ENCODE measurements around the gene RUNX2. TPM values are rescaled to one million over a fixed set of nuclear protein-coding genes. Genes with fewer than 3 reads are reported as not detected.
A peak's percentile ranks its signal among the peaks of the same experiment; 100 is the strongest.

Gene RUNX2
- total RNA-seq, 4 donors from 2014 or later: 1.4 to 3.6 (median 2.3) TPM

GRCh38 chr6:45476341-45476740 is 148.2 kb downstream of the RUNX2 start:
- DNase-seq: no peak
- H3K9me3 ChIP-seq: no peaks in the 10 kb centered on the region
- WGBS, 2 donors: 93 to 97% methylated on average over 2 of the region's 2 CpGs
- no peak overlapping the region for H3K4me3 ChIP-seq
- H3K27me3 ChIP-seq: peaks cover 0 to 4% (median 0%) of the 10 kb centered on the region in 4 donors
- no peaks in the 10 kb centered on the region for H3K36me3 ChIP-seq
- intact Hi-C loops (cut with DNase I): no loop called here
- H3K4me1 ChIP-seq: peaks cover 10 to 44% (median 19%) of the 10 kb centered on the region in 3 donors
- H3K27ac ChIP-seq: no peak overlapping the region
- TF ChIP-seq, protein P1, sequence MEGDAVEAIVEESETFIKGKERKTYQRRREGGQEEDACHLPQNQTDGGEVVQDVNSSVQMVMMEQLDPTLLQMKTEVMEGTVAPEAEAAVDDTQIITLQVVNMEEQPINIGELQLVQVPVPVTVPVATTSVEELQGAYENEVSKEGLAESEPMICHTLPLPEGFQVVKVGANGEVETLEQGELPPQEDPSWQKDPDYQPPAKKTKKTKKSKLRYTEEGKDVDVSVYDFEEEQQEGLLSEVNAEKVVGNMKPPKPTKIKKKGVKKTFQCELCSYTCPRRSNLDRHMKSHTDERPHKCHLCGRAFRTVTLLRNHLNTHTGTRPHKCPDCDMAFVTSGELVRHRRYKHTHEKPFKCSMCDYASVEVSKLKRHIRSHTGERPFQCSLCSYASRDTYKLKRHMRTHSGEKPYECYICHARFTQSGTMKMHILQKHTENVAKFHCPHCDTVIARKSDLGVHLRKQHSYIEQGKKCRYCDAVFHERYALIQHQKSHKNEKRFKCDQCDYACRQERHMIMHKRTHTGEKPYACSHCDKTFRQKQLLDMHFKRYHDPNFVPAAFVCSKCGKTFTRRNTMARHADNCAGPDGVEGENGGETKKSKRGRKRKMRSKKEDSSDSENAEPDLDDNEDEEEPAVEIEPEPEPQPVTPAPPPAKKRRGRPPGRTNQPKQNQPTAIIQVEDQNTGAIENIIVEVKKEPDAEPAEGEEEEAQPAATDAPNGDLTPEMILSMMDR (IDR thresholded peaks at IDR 0.05): no peak
- no peak for TF ChIP-seq POLR2A (IDR thresholded peaks at IDR 0.05)

DNA sequence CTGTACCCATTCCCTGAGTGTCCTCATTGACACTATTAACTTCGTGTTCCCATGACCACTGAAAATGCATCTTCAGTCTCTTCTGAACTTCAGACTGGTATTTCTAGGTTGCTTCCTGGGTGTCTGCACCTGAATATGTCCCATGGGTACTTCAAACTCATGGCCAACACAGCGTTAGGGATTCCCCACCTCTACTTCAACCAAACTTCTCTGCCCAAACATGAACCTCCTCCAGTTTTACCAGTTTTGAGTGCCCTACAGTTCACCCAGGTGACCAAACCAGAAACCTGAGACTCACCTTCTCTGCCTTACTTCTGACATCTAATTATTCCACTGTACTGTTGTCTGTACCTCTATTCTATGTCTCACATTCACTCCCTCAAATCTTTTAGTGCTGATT is 149.1 kb downstream of the RUNX2 start:
- no peaks in the 10 kb centered on the region for H3K9me3 ChIP-seq
- no peak for DNase-seq
- no peaks in the 10 kb centered on the region for H3K36me3 ChIP-seq
- H3K4me1 ChIP-seq: peaks cover 10 to 44% (median 19%) of the 10 kb centered on the region in 3 donors
- peaks cover 0 to 11% (median 0%) of the 10 kb centered on the region in 4 donors for H3K27me3 ChIP-seq
- WGBS, 2 donors: 47 to 49% methylated on average over 2 of the region's 2 CpGs
- intact Hi-C loops (cut with DNase I): no loop called here
- H3K27ac ChIP-seq: peak overlapping the region; percentile 5 to 76 (median 44)
- TF ChIP-seq, protein P1 (IDR thresholded peaks at IDR 0.05): no peak
- H3K4me3 ChIP-seq: no peak overlapping the region

GRCh38 chr6:45477790-45478189 is 149.7 kb downstream of the RUNX2 start:
- DNase-seq: no peak

GRCh38 chr6:45478240-45478639 is 150.1 kb downstream of the RUNX2 start:
- H3K4me3 ChIP-seq: no peak overlapping the region
- peaks cover 10 to 44% (median 19%) of the 10 kb centered on the region in 3 donors for H3K4me1 ChIP-seq
- 32 to 43% methylated on average over 2 of the region's 2 CpGs for WGBS, 2 donors
- TF ChIP-seq, protein P1 (IDR thresholded peaks at IDR 0.05): no peak
- TF ChIP-seq POLR2A (IDR thresholded peaks at IDR 0.05): no peak
- no peak for DNase-seq
- no peaks in the 10 kb centered on the region for H3K36me3 ChIP-seq
- H3K27ac ChIP-seq: peak overlapping the region in 3 of 4 donors; percentile 35 to 76 (median 52)
- peaks cover 0 to 11% (median 0%) of the 10 kb centered on the region in 4 donors for H3K27me3 ChIP-seq
- intact Hi-C loops (cut with DNase I): no loop called here
- no peaks in the 10 kb centered on the region for H3K9me3 ChIP-seq

More at GRCh38 chr6:45477790-45478189, 149.7 kb downstream of the RUNX2 start:
- H3K4me3 ChIP-seq: no peak overlapping the region
- peaks cover 10 to 44% (median 19%) of the 10 kb centered on the region in 3 donors for H3K4me1 ChIP-seq
- H3K27ac ChIP-seq: peak overlapping the region; percentile 5 to 76 (median 44)
- TF ChIP-seq, protein P1 (IDR thresholded peaks at IDR 0.05): no peak
- 42 to 49% methylated on average over 3 of the region's 3 CpGs for WGBS, 2 donors
- no peaks in the 10 kb centered on the region for H3K36me3 ChIP-seq
- intact Hi-C loops (cut with DNase I): no loop called here
- peaks cover 0 to 11% (median 0%) of the 10 kb centered on the region in 4 donors for H3K27me3 ChIP-seq
- no peaks in the 10 kb centered on the region for H3K9me3 ChIP-seq

GRCh38 chr6:45479834-45480751 is 152.0 kb downstream of the RUNX2 start:
- H3K4me3 ChIP-seq: peak overlapping the region in 1 of 4 donors; percentile 6
- no peak for DNase-seq
- no peaks in the 10 kb centered on the region for H3K36me3 ChIP-seq
- H3K4me1 ChIP-seq: peaks cover 10 to 44% (median 19%) of the 10 kb centered on the region in 3 donors
- intact Hi-C loops (cut with DNase I): no loop called here
- WGBS, 2 donors: 28 to 30% methylated on average over 7 of the region's 7 CpGs
- no peaks in the 10 kb centered on the region for H3K9me3 ChIP-seq
- TF ChIP-seq, protein P1 (IDR thresholded peaks at IDR 0.05): no peak
- TF ChIP-seq POLR2A (IDR thresholded peaks at IDR 0.05): no peak
- peaks cover 0 to 19% (median 0%) of the 10 kb centered on the region in 4 donors for H3K27me3 ChIP-seq
- peak overlapping the region in 1 of 4 donors; percentile 23 for H3K27ac ChIP-seq

Data from esophagus squamous epithelium (tissue), 5 donors.